T-cell (primary cell): ENCODE measurements around the gene CEMIP. TPM values are rescaled to one million over a fixed set of nuclear protein-coding genes. Genes with fewer than 3 reads are reported as not detected.

Experiments
- ATAC-seq, 4 experiments: fragments of 200-7000 bp in 3 of 4; fragments of 150-1000 bp in 1 of 4; cut with Tn5 transposase; replicated peaks in 1 of 4; 1 replicate in 3 of 4; 2 replicates in 1 of 4; pipeline ENCODE4 v1.10.0; 2021; ENCODE audit warnings: moderate library complexity in 3 of 4, mild to moderate bottlenecking in 2 of 4, moderate number of reproducible peaks in 1 of 4
- CTCF ChIA-PET, 2 donors: fragments of 300-600 bp; sonication (Branson Sonifier 250); formaldehyde crosslinking; loops; one replicate each; lab custom pipeline; 2022; ENCODE audit warnings: antibody characterized with exemption in 2 of 2; lab: Charles Lee
- POLR2A ChIA-PET, 2 donors: fragments of 300-600 bp; sonication (Branson Sonifier 250); formaldehyde crosslinking; loops; one replicate each; lab custom pipeline; 2022; ENCODE audit warnings: antibody characterized with exemption in 2 of 2; lab: Charles Lee
- DNase-seq, 35 experiments: peaks; one replicate each; pipeline versions ENCODE4 v3.0.0 to v3.0.0-alpha.2; 2013 to 2023
- H3K27ac ChIP-seq: one replicate; pipeline ENCODE4 v1.5.1; 2013; ENCODE audit warnings: low read length
- H3K27me3 ChIP-seq, 2 experiments: replicated peaks in 1 of 2; 1 replicate in 1 of 2; 2 replicates in 1 of 2; pipeline versions ENCODE4 v1.6.1 to v1.7.0; 2013; ENCODE audit warnings: low read length in 1 of 2, mixed read lengths in 1 of 2; ENCODE audit not compliant: control insufficient read depth in 2 of 2, insufficient read depth in 2 of 2; ENCODE audit errors: extremely low read depth in 1 of 2
- H3K36me3 ChIP-seq, 2 donors: 1 replicate in 1 of 2; 2 replicates in 1 of 2; pipeline versions ENCODE4 v1.6.1 to v1.7.0; 2013; ENCODE audit warnings: low read length in 1 of 2; ENCODE audit not compliant: control insufficient read depth in 2 of 2, insufficient read depth in 1 of 2; ENCODE audit errors: extremely low read depth in 1 of 2
- H3K4me1 ChIP-seq, 2 experiments: 1 replicate in 1 of 2; 2 replicates in 1 of 2; pipeline versions ENCODE4 v1.6.1 to v1.7.0; 2013; ENCODE audit warnings: low read length in 2 of 2, mixed read lengths in 1 of 2; ENCODE audit not compliant: insufficient read depth in 2 of 2, control insufficient read depth in 1 of 2; ENCODE audit errors: extremely low read depth in 1 of 2
- H3K4me3 ChIP-seq, 2 donors: 1 replicate in 1 of 2; 2 replicates in 1 of 2; pipeline versions ENCODE4 v1.5.1 to v1.7.0; 2013; ENCODE audit warnings: mild to moderate bottlenecking in 2 of 2, low read length in 1 of 2, moderate library complexity in 1 of 2; ENCODE audit not compliant: control insufficient read depth in 1 of 2; ENCODE audit errors: extremely low read depth in 1 of 2
- H3K9me3 ChIP-seq: 2 replicates; pipeline ENCODE4 v1.7.0; 2013
- H3K27ac Mint-ChIP-seq, 2 donors: one replicate each; pipeline ENCODE4 v1.8.0; 2020 to 2021; ENCODE audit warnings: mild to moderate bottlenecking in 2 of 2, mixed read lengths in 2 of 2
- H3K27me3 Mint-ChIP-seq, 2 donors: one replicate each; pipeline ENCODE4 v1.8.0; 2021 to 2022; ENCODE audit warnings: mixed read lengths in 2 of 2
- H3K36me3 Mint-ChIP-seq: one replicate; pipeline ENCODE4 v1.8.0; 2021; ENCODE audit warnings: mixed read lengths
- H3K4me1 Mint-ChIP-seq, 3 donors: one replicate each; pipeline ENCODE4 v1.8.0; 2020 to 2022; ENCODE audit warnings: mixed read lengths in 3 of 3, mild to moderate bottlenecking in 1 of 3
- H3K4me3 Mint-ChIP-seq, 3 donors: one replicate each; pipeline ENCODE4 v1.8.0; 2020 to 2022; ENCODE audit warnings: mild to moderate bottlenecking in 3 of 3, mixed read lengths in 3 of 3, moderate library complexity in 3 of 3
- H3K9me3 Mint-ChIP-seq, 3 donors: one replicate each; pipeline ENCODE4 v1.8.0; 2020 to 2022; ENCODE audit warnings: mixed read lengths in 3 of 3
- WGBS: methylation state at CpG from one replicate; pipeline ENCODE4 v1.1.5; 2013; ENCODE audit warnings: missing lambda C conversion rate; ENCODE audit not compliant: insufficient coverage; 5-methylcytosine and 5-hydroxymethylcytosine counted together
- total RNA-seq, 35 experiments: library from RNA in 6 of 35; stranded (reverse) in 6 of 35; fragments of 120-200 nt in 1 of 35; gene quantifications; one replicate each; pipeline versions ENCODE4 v1.2.1 to v1.2.4 and lab custom pipeline; 2013 to 2026

The CEMIP gene
- total RNA-seq, 5 donors from 2014 or later (not counting 1 experiment from before 2014, with no cell fraction given): 0.63 to 1.2 (median 1.2) TPM; not detected in 2

- ATAC-seq (no peak), DNase-seq (no peak)
- ChIA-PET POLR2A (interaction anchor here in 1 of 2 donors (0.6 kb wide), 1 partner anchor 46 kb away, joined by 3 read pairs; no protein-coding TSS in a partner anchor), CTCF (no interaction called here)
- Histone ChIP-seq H3K4me1 (peaks cover 0 to 5% of the 10 kb centered on the region in 2 experiments), H3K27me3 (no peaks in the 10 kb centered on the region), H3K4me3 (no peak overlapping the region), H3K27ac (no peak overlapping the region), H3K36me3 (no peaks in the 10 kb centered on the region), H3K9me3 (no peaks in the 10 kb centered on the region)
- Mint-ChIP-seq H3K4me3 (no peak overlapping the region), H3K36me3 (peaks cover 16% of the 10 kb centered on the region), H3K27me3 (no peaks in the 10 kb centered on the region), H3K9me3 (no peaks in the 10 kb centered on the region), H3K27ac (no peak overlapping the region), H3K4me1 (peaks cover 0 to 10% (median 2%) of the 10 kb centered on the region in 3 donors)
- WGBS: no CpG with 5 or more reads among the region's 4 CpGs
These were observed 27.0 kb upstream of the CEMIP start for GRCh38 chr15:80752204-80752603.

- H3K36me3 Mint-ChIP-seq: peaks cover 12% of the 10 kb centered on the region
- Histone ChIP-seq H3K9me3 (no peaks in the 10 kb centered on the region), H3K4me1 (peaks cover 0 to 5% of the 10 kb centered on the region in 2 experiments), H3K27me3 (no peaks in the 10 kb centered on the region), H3K27ac (no peak overlapping the region), H3K4me3 (no peak overlapping the region), H3K36me3 (no peaks in the 10 kb centered on the region)
- POLR2A ChIA-PET: no interaction called here
- CTCF ChIA-PET: no interaction called here
- ATAC-seq (no peak), DNase-seq (no peak)
- H3K4me1 Mint-ChIP-seq: peaks cover 0 to 10% (median 2%) of the 10 kb centered on the region in 3 donors
- no peak overlapping the region for H3K4me3 Mint-ChIP-seq
- WGBS: no CpG with 5 or more reads among the region's 2 CpGs
- H3K27ac Mint-ChIP-seq: no peak overlapping the region
- H3K9me3 Mint-ChIP-seq: no peaks in the 10 kb centered on the region
- no peaks in the 10 kb centered on the region for H3K27me3 Mint-ChIP-seq
These were observed 26.0 kb upstream of the CEMIP start for GRCh38 chr15:80753161-80753560.

- Histone ChIP-seq H3K27me3 (no peaks in the 10 kb centered on the region), H3K4me1 (peaks cover 0 to 5% of the 10 kb centered on the region in 2 experiments), H3K27ac (no peak overlapping the region), H3K9me3 (no peaks in the 10 kb centered on the region), H3K4me3 (no peak overlapping the region), H3K36me3 (no peaks in the 10 kb centered on the region)
- no peaks in the 10 kb centered on the region for H3K9me3 Mint-ChIP-seq
- WGBS: 100% methylated on average over 5 of the region's 8 CpGs
- peaks cover 12% of the 10 kb centered on the region for H3K36me3 Mint-ChIP-seq
- POLR2A ChIA-PET: no interaction called here
- H3K4me3 Mint-ChIP-seq: no peak overlapping the region
- DNase-seq (no peak), ATAC-seq (no peak)
- CTCF ChIA-PET: no interaction called here
- peaks cover 0 to 10% (median 2%) of the 10 kb centered on the region in 3 donors for H3K4me1 Mint-ChIP-seq
- no peaks in the 10 kb centered on the region for H3K27me3 Mint-ChIP-seq
- no peak overlapping the region for H3K27ac Mint-ChIP-seq
These were observed 25.2 kb upstream of the CEMIP start for GRCh38 chr15:80754014-80754413.

- Histone ChIP-seq H3K4me1 (peaks cover 0 to 5% of the 10 kb centered on the region in 2 experiments), H3K36me3 (no peaks in the 10 kb centered on the region), H3K4me3 (no peak overlapping the region), H3K27ac (no peak overlapping the region), H3K9me3 (no peaks in the 10 kb centered on the region), H3K27me3 (no peaks in the 10 kb centered on the region)
- H3K27ac Mint-ChIP-seq: no peak overlapping the region
- ATAC-seq (peak in 1 of 4 experiments; percentile 53), DNase-seq (peak in 5 of 35 experiments; percentile 2 to 33 (median 10))
- no peaks in the 10 kb centered on the region for H3K9me3 Mint-ChIP-seq
- H3K36me3 Mint-ChIP-seq: peaks cover 7% of the 10 kb centered on the region
- H3K27me3 Mint-ChIP-seq: no peaks in the 10 kb centered on the region
- WGBS: 52% methylated on average over 3 of the region's 3 CpGs
- H3K4me1 Mint-ChIP-seq: peaks cover 0 to 10% (median 2%) of the 10 kb centered on the region in 3 donors
- H3K4me3 Mint-ChIP-seq: no peak overlapping the region
- ChIA-PET CTCF (no interaction called here), POLR2A (no interaction called here)
These were observed 23.3 kb upstream of the CEMIP start for GRCh38 chr15:80755885-80756284.

- no peak for DNase-seq
- H3K9me3 Mint-ChIP-seq: no peaks in the 10 kb centered on the region
- ChIA-PET CTCF (no interaction called here), POLR2A (no interaction called here)
- H3K27me3 Mint-ChIP-seq: no peaks in the 10 kb centered on the region
- H3K36me3 Mint-ChIP-seq: peaks cover 7% of the 10 kb centered on the region
- Histone ChIP-seq H3K4me3 (no peak overlapping the region), H3K27me3 (no peaks in the 10 kb centered on the region), H3K4me1 (peaks cover 0 to 5% of the 10 kb centered on the region in 2 experiments), H3K9me3 (no peaks in the 10 kb centered on the region), H3K27ac (no peak overlapping the region), H3K36me3 (no peaks in the 10 kb centered on the region)
- no peak for ATAC-seq
- H3K27ac Mint-ChIP-seq: no peak overlapping the region
- H3K4me3 Mint-ChIP-seq: no peak overlapping the region
- peaks cover 0 to 10% (median 2%) of the 10 kb centered on the region in 3 donors for H3K4me1 Mint-ChIP-seq
- WGBS: 40% methylated on average over 1 of the region's 6 CpGs
These were observed 20.9 kb upstream of the CEMIP start for GRCh38 chr15:80758130-80758745.

- DNase-seq (no peak), ATAC-seq (no peak)
- Histone ChIP-seq H3K4me3 (no peak overlapping the region), H3K27me3 (no peaks in the 10 kb centered on the region), H3K27ac (no peak overlapping the region), H3K36me3 (no peaks in the 10 kb centered on the region), H3K4me1 (peaks cover 0 to 2% of the 10 kb centered on the region in 2 experiments), H3K9me3 (no peaks in the 10 kb centered on the region)
- Mint-ChIP-seq H3K27me3 (no peaks in the 10 kb centered on the region), H3K4me3 (no peak overlapping the region), H3K9me3 (no peaks in the 10 kb centered on the region), H3K27ac (no peak overlapping the region), H3K4me1 (peaks cover 0 to 3% (median 0%) of the 10 kb centered on the region in 3 donors), H3K36me3 (no peaks in the 10 kb centered on the region)
- ChIA-PET POLR2A (no interaction called here), CTCF (interaction anchor here in 1 of 2 donors (0.7 kb wide), 1 partner anchor 15 kb away, joined by 4 read pairs; no protein-coding TSS in a partner anchor)
- no CpG with 5 or more reads among the region's 4 CpGs for WGBS
These were observed 18.2 kb upstream of the CEMIP start for GRCh38 chr15:80760960-80761359.
